A549 (cell line): Measurements from ENCODE around the gene ZNF622. TPM values are rescaled to one million over a fixed set of nuclear protein-coding genes. Genes with fewer than 3 reads are reported as not detected.
"Not testable (repeated sequence)": the region's sequence is repeated elsewhere in the genome, so short reads cannot be mapped to it uniquely, and the experiment has no call there.

Source experiments
- ATAC-seq, 2 experiments: fragments of 200-7000 bp in 1 of 2; fragments of >200 bp in 1 of 2; cut with Nextera tagmentation in 1 of 2; cut with Tn5 transposase in 1 of 2; 3 replicates each; pipeline versions ENCODE4 v1.8.0 to v1.9.1; 2018 to 2020; ENCODE audit warnings: mild to moderate bottlenecking in 1 of 2, moderate library complexity in 1 of 2
- CTCF ChIA-PET: fragments of 300-600 bp; sonication (Branson Sonifier 250); formaldehyde crosslinking; extraction: SDS; loops from one replicate; lab custom pipeline; 2021; ENCODE audit warnings: antibody characterized with exemption, inconsistent platforms; lab: Yijun Ruan, JAX
- POLR2A ChIA-PET: fragments of 350-600 bp; formaldehyde crosslinking; extraction: SDS; loops from one replicate; lab custom pipeline; 2021; ENCODE audit warnings: antibody characterized with exemption, inconsistent platforms; lab: Yijun Ruan, JAX
- DNase-seq, 2 experiments: peaks; one replicate each; pipeline versions ENCODE4 v3.0.0 to v3.0.0-alpha.2; 2011 to 2016; ENCODE audit warnings: low read depth in 1 of 2, low spot score in 1 of 2
- FAIRE-seq: peaks from 2 replicates; lab custom pipeline; 2011; peaks lifted over from hg19 to GRCh38; lab: Jason Lieb, UNC
- H3K27ac ChIP-seq, 2 experiments: fragments of >200 bp; sonication (Bioruptor Twin); formaldehyde crosslinking; 3 replicates each; pipeline ENCODE4 v1.5.1; 2016 to 2017
- H3K4me1 ChIP-seq: fragments of >200 bp; sonication (Bioruptor Twin); formaldehyde crosslinking; 3 replicates; pipeline ENCODE4 v1.6.1; 2016
- H3K4me2 ChIP-seq: fragments of >200 bp; sonication (Bioruptor Twin); formaldehyde crosslinking; 3 replicates; pipeline ENCODE4 v1.6.1; 2016
- H3K4me3 ChIP-seq: fragments of >200 bp; sonication (Bioruptor Twin); formaldehyde crosslinking; 3 replicates; pipeline ENCODE4 v1.5.1; 2016
- H3K9me3 ChIP-seq: fragments of >200 bp; sonication (Bioruptor Twin); formaldehyde crosslinking; 3 replicates; pipeline ENCODE4 v1.6.1; 2016
- CBX2 ChIP-seq: fragments of 200-600 bp; sonication (generic); IDR thresholded peaks from 2 replicates; pipeline ENCODE4 v1.6.1; 2016; ENCODE audit warnings: low read depth, mild to moderate bottlenecking, borderline replicate concordance
- ESRRA ChIP-seq: fragments of 150-350 bp; IDR thresholded peaks from 2 replicates; pipeline ENCODE4 v1.6.1; 2014; ENCODE audit warnings: mild to moderate bottlenecking, low read length, borderline replicate concordance
- FOSL2 ChIP-seq, 2 experiments: fragments of 450-650 bp in 1 of 2; fragments of >200 bp in 1 of 2; sonication (Bioruptor Twin) in 1 of 2; formaldehyde crosslinking; IDR thresholded peaks; 2 replicates each; pipeline versions ENCODE4 v1.5.0 to v1.6.1; 2016 to 2020; ENCODE audit warnings: mild to moderate bottlenecking in 1 of 2, moderate library complexity in 1 of 2
- HDAC2 ChIP-seq: fragments of 200-600 bp; sonication (generic); IDR thresholded peaks from 2 replicates; pipeline ENCODE4 v1.6.1; 2016
- HOXA7 ChIP-seq: fragments of 250-450 bp; sonication (Bioruptor Pico); IDR thresholded peaks from 2 replicates; pipeline ENCODE4 v1.5.0; 2020; ENCODE audit warnings: mild to moderate bottlenecking, moderate library complexity
- KDM5A ChIP-seq: fragments of 200-600 bp; sonication (generic); IDR thresholded peaks from 2 replicates; pipeline ENCODE4 v1.6.1; 2016; ENCODE audit warnings: antibody characterized with exemption, mild to moderate bottlenecking
- MAFK ChIP-seq: fragments of 450-650 bp; IDR thresholded peaks from 2 replicates; pipeline ENCODE4 v1.6.1; 2014; ENCODE audit not compliant: partially characterized antibody
- MYC ChIP-seq: IDR thresholded peaks from 2 replicates; pipeline ENCODE4 v1.6.1; 2012; ENCODE audit warnings: mild to moderate bottlenecking, inconsistent platforms, low read length, improper control_type of control experiment, borderline replicate concordance
- POLR2AphosphoS2 ChIP-seq: conservative IDR thresholded peaks from 2 replicates; pipeline ENCODE4 v1.6.1; 2012; ENCODE audit warnings: low read length, improper control_type of control experiment, inconsistent platforms
- RAD21 ChIP-seq, 2 experiments: fragments of >200 bp in 1 of 2; sonication (Bioruptor Twin) in 1 of 2; formaldehyde crosslinking in 1 of 2; IDR thresholded peaks in 1 of 2; conservative IDR thresholded peaks in 1 of 2; 2 replicates in 1 of 2; 3 replicates in 1 of 2; pipeline ENCODE4 v1.6.1; 2012 to 2018; ENCODE audit warnings: inconsistent platforms in 1 of 2
- RARB ChIP-seq: fragments of 250-450 bp; sonication (Bioruptor Pico); IDR thresholded peaks from 2 replicates; pipeline ENCODE4 v1.8.0; 2021; ENCODE audit warnings: mild to moderate bottlenecking, moderate library complexity
- SMC3 ChIP-seq: fragments of >200 bp; sonication (Bioruptor Twin); formaldehyde crosslinking; IDR thresholded peaks from 3 replicates; pipeline ENCODE4 v1.6.1; 2018; ENCODE audit warnings: inconsistent platforms
- ZSCAN20 ChIP-seq: fragments of 250-450 bp; sonication (Bioruptor Pico); IDR thresholded peaks from 2 replicates; pipeline ENCODE4 v1.8.0; 2022; ENCODE audit warnings: mild to moderate bottlenecking, moderate library complexity
- WGBS: methylation state at CpG from one replicate; pipeline ENCODE4 v1.1.6; 2017; ENCODE audit errors: missing lambda C conversion rate; 5-methylcytosine and 5-hydroxymethylcytosine counted together
- polyA plus RNA-seq, 4 experiments: library from polyadenylated mRNA; depleted of rRNA in 3 of 4; stranded (reverse); fragments of >200 nt; fragmentation: RNase III in 1 of 4; extraction: RNeasy Plus Mini Kit Qiagen cat#74134 plus additional on column Dnase treatment in 1 of 4; gene quantifications; 2 replicates in 3 of 4; 3 replicates in 1 of 4; pipeline ENCODE4 v1.2.3, GENCODE V29; 2011 to 2017
- TF ChIP-seq, protein P1 (sequence below): fragments of 450-650 bp; IDR thresholded peaks from 2 replicates; pipeline ENCODE4 v1.6.1; 2014; ENCODE audit warnings: antibody characterized with exemption
- TF ChIP-seq, protein P2 (sequence below): fragments of 150-350 bp; IDR thresholded peaks from 2 replicates; pipeline ENCODE4 v1.6.1; 2014; ENCODE audit warnings: low read depth, mild to moderate bottlenecking, low read length
- TF ChIP-seq, protein P3 (sequence below): fragments of >200 bp; sonication (Bioruptor Twin); formaldehyde crosslinking; IDR thresholded peaks from 3 replicates; pipeline ENCODE4 v1.5.1; 2016
- TF ChIP-seq, protein P4 (sequence below): fragments of 200-600 bp; sonication (generic); IDR thresholded peaks from 2 replicates; pipeline ENCODE4 v1.6.1; 2016; ENCODE audit warnings: antibody characterized with exemption, mild to moderate bottlenecking, moderate library complexity

The ZNF622 gene
- polyA plus RNA-seq, 2 of the 4 experiments (the other 2 are of a cell fraction), result 23.2 to 38.0 TPM

DNA sequence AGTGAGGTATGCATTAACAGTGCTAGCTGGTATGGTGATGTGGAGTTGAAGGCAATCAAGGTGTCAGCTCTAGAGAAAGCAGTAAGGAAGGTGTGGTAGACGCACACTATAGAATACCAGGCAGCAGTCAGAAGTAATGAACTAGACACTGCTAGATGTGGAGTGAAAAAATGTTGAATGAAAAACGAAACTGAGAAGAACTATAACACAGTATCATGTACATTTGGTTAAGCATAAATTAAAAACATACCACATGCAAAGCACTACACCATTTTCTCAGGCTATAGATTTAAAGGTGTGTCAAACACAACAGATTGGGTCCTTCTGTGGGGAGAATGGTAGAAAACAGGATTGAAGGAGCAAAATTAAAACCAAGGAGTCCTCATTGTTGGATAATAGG lies 15.4 kb downstream of the ZNF622 start:
- H3K4me3 ChIP-seq, result no peak overlapping the region
- H3K4me1 ChIP-seq, result no peaks in the 10 kb centered on the region
- H3K9me3 ChIP-seq, result no peaks in the 10 kb centered on the region
- ChIA-PET CTCF (interaction anchor here (2.3 kb wide), 1 partner anchor 289 kb away, joined by 8 read pairs; no protein-coding TSS in a partner anchor), POLR2A (no interaction called here)
- TF ChIP-seq HOXA7, result no peak
- no peak for TF ChIP-seq POLR2AphosphoS2
- no peak for TF ChIP-seq HDAC2
- no peak for TF ChIP-seq RARB
- no peak for TF ChIP-seq CBX2
- no peak for DNase-seq
- H3K27ac ChIP-seq, result no peak overlapping the region
- ATAC-seq, result no peak
- no peak overlapping the region for H3K4me2 ChIP-seq
- 60% methylated on average over 2 of the region's 2 CpGs for WGBS
- no peak for FAIRE-seq

DNA sequence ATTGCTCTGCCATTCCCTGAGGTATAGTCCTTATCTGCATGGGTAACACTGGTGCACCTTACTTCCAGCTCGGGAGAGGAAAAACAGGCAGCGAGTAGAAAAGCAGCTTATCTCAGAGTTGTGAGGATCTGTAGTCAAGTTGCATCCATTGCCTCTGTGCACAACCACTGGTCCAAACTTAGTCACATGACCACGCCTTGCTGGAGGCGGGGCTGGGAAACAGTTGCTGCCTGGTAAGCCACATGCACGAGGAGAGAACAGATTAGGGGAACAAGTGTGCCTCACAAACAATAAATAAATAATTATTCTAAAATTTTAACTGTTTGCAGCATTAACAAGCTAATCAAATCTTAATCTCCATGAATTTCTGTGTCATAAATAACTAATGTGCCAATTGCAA lies 18.6 kb downstream of the ZNF622 start:
- POLR2A ChIA-PET, result no interaction called here
- no peak for FAIRE-seq
- CTCF ChIA-PET, result interaction anchor here (0.7 to 4.3 kb wide), 3 partner anchors 10 to 286 kb away, joined by 3 to 34 read pairs (median 7); no protein-coding TSS in a partner anchor
- no peak overlapping the region for H3K4me2 ChIP-seq
- no peak overlapping the region for H3K27ac ChIP-seq
- 90% methylated on average over 5 of the region's 5 CpGs for WGBS
- no peaks in the 10 kb centered on the region for H3K4me1 ChIP-seq
- H3K9me3 ChIP-seq, result no peaks in the 10 kb centered on the region
- no peak for TF ChIP-seq KDM5A
- TF ChIP-seq, protein P1, sequence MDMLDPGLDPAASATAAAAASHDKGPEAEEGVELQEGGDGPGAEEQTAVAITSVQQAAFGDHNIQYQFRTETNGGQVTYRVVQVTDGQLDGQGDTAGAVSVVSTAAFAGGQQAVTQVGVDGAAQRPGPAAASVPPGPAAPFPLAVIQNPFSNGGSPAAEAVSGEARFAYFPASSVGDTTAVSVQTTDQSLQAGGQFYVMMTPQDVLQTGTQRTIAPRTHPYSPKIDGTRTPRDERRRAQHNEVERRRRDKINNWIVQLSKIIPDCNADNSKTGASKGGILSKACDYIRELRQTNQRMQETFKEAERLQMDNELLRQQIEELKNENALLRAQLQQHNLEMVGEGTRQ, result 0 out of 2 replicates have a peak, but pooled peaks have one; percentile 17
- H3K4me3 ChIP-seq, result no peak overlapping the region
- peak in 1 of 2 experiments; percentile 53; a peak in 2 of 6 replicates for ATAC-seq
- DNase-seq, result no peak

DNA sequence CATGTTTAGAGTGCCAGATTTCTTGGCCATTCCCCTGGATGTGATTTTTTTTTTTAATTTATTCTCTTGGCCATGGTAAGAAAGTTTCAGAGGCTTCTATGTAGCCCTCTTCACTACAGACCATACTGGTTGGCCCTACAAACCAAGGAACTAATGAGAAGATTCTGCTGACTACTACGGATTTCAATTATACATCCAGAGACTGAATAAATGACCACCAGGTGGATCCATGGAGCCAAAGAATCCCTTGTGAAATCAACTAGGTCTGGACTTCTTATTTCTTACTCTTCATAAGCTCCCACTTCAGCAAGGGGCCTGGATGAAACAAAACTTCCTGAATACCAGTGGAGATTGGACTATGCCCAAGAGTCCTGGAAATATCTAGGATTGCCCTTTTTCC lies 27.6 kb downstream of the ZNF622 start:
- no peak overlapping the region for H3K4me2 ChIP-seq
- ChIA-PET CTCF (interaction anchor here (0.7 to 2.5 kb wide), 4 partner anchors 14 to 134 kb away, joined by 3 to 14 read pairs (median 4); no protein-coding TSS in a partner anchor), POLR2A (no interaction called here)
- FAIRE-seq (no peak), DNase-seq (peak; percentile 27 to 36), ATAC-seq (peak; percentile 42 to 79; a peak in 3 of 6 replicates)
- no peak overlapping the region for H3K4me3 ChIP-seq
- TF ChIP-seq, protein P2, sequence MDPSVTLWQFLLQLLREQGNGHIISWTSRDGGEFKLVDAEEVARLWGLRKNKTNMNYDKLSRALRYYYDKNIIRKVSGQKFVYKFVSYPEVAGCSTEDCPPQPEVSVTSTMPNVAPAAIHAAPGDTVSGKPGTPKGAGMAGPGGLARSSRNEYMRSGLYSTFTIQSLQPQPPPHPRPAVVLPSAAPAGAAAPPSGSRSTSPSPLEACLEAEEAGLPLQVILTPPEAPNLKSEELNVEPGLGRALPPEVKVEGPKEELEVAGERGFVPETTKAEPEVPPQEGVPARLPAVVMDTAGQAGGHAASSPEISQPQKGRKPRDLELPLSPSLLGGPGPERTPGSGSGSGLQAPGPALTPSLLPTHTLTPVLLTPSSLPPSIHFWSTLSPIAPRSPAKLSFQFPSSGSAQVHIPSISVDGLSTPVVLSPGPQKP, result no peak
- no peak for TF ChIP-seq ESRRA
- 0 out of 3 replicates have a peak, but pooled peaks have one; percentile 8 for TF ChIP-seq SMC3
- TF ChIP-seq, protein P1, result no peak
- TF ChIP-seq, protein P3, sequence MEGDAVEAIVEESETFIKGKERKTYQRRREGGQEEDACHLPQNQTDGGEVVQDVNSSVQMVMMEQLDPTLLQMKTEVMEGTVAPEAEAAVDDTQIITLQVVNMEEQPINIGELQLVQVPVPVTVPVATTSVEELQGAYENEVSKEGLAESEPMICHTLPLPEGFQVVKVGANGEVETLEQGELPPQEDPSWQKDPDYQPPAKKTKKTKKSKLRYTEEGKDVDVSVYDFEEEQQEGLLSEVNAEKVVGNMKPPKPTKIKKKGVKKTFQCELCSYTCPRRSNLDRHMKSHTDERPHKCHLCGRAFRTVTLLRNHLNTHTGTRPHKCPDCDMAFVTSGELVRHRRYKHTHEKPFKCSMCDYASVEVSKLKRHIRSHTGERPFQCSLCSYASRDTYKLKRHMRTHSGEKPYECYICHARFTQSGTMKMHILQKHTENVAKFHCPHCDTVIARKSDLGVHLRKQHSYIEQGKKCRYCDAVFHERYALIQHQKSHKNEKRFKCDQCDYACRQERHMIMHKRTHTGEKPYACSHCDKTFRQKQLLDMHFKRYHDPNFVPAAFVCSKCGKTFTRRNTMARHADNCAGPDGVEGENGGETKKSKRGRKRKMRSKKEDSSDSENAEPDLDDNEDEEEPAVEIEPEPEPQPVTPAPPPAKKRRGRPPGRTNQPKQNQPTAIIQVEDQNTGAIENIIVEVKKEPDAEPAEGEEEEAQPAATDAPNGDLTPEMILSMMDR, result peak; percentile 24; the same call in 2 of the 3 replicates
- peak; percentile 93 for TF ChIP-seq MAFK
- TF ChIP-seq ZSCAN20 (CRISPR knock-in tag), result no peak
- TF ChIP-seq, protein P4, sequence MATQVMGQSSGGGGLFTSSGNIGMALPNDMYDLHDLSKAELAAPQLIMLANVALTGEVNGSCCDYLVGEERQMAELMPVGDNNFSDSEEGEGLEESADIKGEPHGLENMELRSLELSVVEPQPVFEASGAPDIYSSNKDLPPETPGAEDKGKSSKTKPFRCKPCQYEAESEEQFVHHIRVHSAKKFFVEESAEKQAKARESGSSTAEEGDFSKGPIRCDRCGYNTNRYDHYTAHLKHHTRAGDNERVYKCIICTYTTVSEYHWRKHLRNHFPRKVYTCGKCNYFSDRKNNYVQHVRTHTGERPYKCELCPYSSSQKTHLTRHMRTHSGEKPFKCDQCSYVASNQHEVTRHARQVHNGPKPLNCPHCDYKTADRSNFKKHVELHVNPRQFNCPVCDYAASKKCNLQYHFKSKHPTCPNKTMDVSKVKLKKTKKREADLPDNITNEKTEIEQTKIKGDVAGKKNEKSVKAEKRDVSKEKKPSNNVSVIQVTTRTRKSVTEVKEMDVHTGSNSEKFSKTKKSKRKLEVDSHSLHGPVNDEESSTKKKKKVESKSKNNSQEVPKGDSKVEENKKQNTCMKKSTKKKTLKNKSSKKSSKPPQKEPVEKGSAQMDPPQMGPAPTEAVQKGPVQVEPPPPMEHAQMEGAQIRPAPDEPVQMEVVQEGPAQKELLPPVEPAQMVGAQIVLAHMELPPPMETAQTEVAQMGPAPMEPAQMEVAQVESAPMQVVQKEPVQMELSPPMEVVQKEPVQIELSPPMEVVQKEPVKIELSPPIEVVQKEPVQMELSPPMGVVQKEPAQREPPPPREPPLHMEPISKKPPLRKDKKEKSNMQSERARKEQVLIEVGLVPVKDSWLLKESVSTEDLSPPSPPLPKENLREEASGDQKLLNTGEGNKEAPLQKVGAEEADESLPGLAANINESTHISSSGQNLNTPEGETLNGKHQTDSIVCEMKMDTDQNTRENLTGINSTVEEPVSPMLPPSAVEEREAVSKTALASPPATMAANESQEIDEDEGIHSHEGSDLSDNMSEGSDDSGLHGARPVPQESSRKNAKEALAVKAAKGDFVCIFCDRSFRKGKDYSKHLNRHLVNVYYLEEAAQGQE, result no peak
- TF ChIP-seq MYC, result no peak
- no peak for TF ChIP-seq FOSL2 (IDR thresholded peaks at IDR 0.05)
- no peak for TF ChIP-seq FOSL2 (CRISPR knock-in tag; IDR thresholded peaks at IDR 0.05)
- TF ChIP-seq RAD21 (conservative IDR thresholded peaks at IDR 0.05 in 1 of 2, IDR thresholded peaks at IDR 0.05 in 1 of 2), result peak in 1 of 2 experiments; percentile 25; a peak in 1 of 5 replicates
- no peak overlapping the region for H3K27ac ChIP-seq
- no peaks in the 10 kb centered on the region; the same call in 2 of the 3 replicates for H3K9me3 ChIP-seq
- no peaks in the 10 kb centered on the region for H3K4me1 ChIP-seq
- WGBS, result 0% methylated on average over 1 of the region's 1 CpG

DNA sequence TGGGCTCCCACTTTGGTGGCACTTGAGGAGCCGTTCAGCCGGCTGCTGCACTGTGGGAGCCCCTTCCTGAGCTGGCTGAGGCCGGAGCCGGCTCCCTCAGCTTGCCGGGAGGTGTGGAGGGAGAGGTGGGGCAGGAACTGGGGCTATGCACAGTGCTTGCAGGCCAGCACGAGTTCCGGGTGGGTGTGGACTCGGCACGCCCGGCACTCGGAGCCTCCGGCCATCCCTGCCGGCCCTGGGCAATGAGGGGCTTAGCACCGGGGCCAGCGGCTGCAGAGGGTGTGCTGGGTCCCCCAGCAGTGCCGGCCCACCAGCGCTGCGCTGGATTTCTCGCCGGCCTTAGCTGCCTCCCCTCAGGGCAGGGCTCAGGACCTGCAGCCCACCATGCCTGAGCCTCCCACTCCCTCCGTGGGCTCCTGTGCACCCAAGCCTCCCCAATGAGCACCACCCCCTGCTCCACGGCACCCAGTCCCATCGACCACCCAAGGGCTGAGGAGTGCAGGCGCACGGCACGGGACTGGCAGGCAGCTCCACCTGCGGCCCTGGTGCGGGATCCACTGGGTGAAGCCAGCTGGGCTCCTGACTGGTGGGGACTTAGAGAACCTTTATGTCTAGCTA lies 29.4 kb downstream of the ZNF622 start:
- H3K27ac ChIP-seq, H3K9me3 ChIP-seq, FAIRE-seq, H3K4me2 ChIP-seq, POLR2A ChIA-PET, H3K4me1 ChIP-seq, ATAC-seq, DNase-seq, H3K4me3 ChIP-seq: not testable (repeated sequence)
- CTCF ChIA-PET, result interaction anchor here (1.3 to 2.5 kb wide), 2 partner anchors 10 to 19 kb away, joined by 3 to 14 read pairs; no protein-coding TSS in a partner anchor
- WGBS, result 35% methylated on average over 2 of the region's 28 CpGs
